Adrenal gland (tissue), 12 donors: ENCODE data around the gene RPS6KA2. TPM values are rescaled to one million over a fixed set of nuclear protein-coding genes. Genes with fewer than 3 reads are reported as not detected.
A peak's percentile ranks its signal among the peaks of the same experiment; 100 is the strongest.

Experiments used
- DNase-seq, 7 donors: peaks; one replicate each; pipeline ENCODE4 v3.0.0-alpha.2; 2019 to 2020
- H3K27ac ChIP-seq, 5 donors: fragments of 200-600 bp; sonication (generic) in 4 of 5; 1 replicate in 3 of 5; 2 replicates in 2 of 5; pipeline versions ENCODE4 v1.5.1 to v1.8.0; 2016 to 2020; ENCODE audit warnings: mild to moderate bottlenecking in 1 of 5
- H3K27me3 ChIP-seq: fragments of 200-600 bp; 2 replicates; pipeline ENCODE4 v1.8.0; 2021
- H3K36me3 ChIP-seq, 2 donors: fragments of 200-600 bp; replicated peaks in 1 of 2; 1 replicate in 1 of 2; 2 replicates in 1 of 2; pipeline versions ENCODE4 v1.5.1 to v1.8.0; 2018 to 2022
- H3K4me1 ChIP-seq, 2 donors: fragments of 200-600 bp; replicated peaks in 1 of 2; 1 replicate in 1 of 2; 2 replicates in 1 of 2; pipeline versions ENCODE4 v1.5.1 to v1.8.0; 2018 to 2021
- H3K4me3 ChIP-seq, 4 donors: fragments of 200-600 bp; sonication (generic) in 3 of 4; one replicate each; pipeline ENCODE4 v1.5.1; 2016 to 2018
- H3K9me3 ChIP-seq, 3 donors: fragments of 200-600 bp; sonication (generic) in 1 of 3; replicated peaks in 1 of 3; 1 replicate in 2 of 3; 2 replicates in 1 of 3; pipeline versions ENCODE4 v1.5.1 to v1.8.0; 2016 to 2021
- CTCF ChIP-seq, 6 experiments: fragments of 450-650 bp in 4 of 6; fragments of 200-600 bp in 2 of 6; sonication (generic) in 1 of 6; IDR thresholded peaks; 1 replicate in 5 of 6; 2 replicates in 1 of 6; pipeline versions ENCODE4 v1.5.1 to v1.8.0; 2016 to 2021; ENCODE audit warnings: antibody characterized with exemption in 6 of 6, mild to moderate bottlenecking in 2 of 6, moderate library complexity in 1 of 6
- POLR2A ChIP-seq, 2 donors: fragments of 450-650 bp; IDR thresholded peaks; one replicate each; pipeline ENCODE4 v1.6.1; 2017; ENCODE audit warnings: antibody characterized with exemption in 2 of 2, mild to moderate bottlenecking in 2 of 2, moderate library complexity in 1 of 2
- WGBS, 4 donors: extraction: QIAGEN DNeasy Blood & Tissue Kit in 2 of 4; methylation state at CpG; one replicate each; pipeline versions ENCODE4 v1.1.5 to v1.1.7; 2013 to 2017; 5-methylcytosine and 5-hydroxymethylcytosine counted together
- intact Hi-C, 2 donors: fragments of 100-400 bp; cut with DNase I; formaldehyde crosslinking; loops; one replicate each; pipeline versions ENCODE4 v1.14.1 to v1.15.0; 2022 to 2023
- polyA plus RNA-seq, 3 donors: library from polyadenylated mRNA; stranded (reverse); fragments of 200-250 nt in 2 of 3; fragments of 350-450 nt in 1 of 3; fragmentation: Illumina TruSeq in 1 of 3; extraction: RNeasy Lipid Tissue Mini Kit (QIAGEN cat#74804) in 1 of 3; gene quantifications; one replicate each; pipeline ENCODE4 v1.2.3, GENCODE V29; 2013 to 2014
- total RNA-seq, 9 donors: library from RNA; depleted of rRNA in 4 of 9; stranded (reverse); fragments of >200 nt in 4 of 9; fragments of 120-200 nt in 1 of 9; fragmentation: NEBNext Ultra II Directional in 1 of 9; extraction: Animal tissue kit (Norgen Biotek cat#: 25700) in 1 of 9; gene quantifications; one replicate each; pipeline versions ENCODE4 v1.1.0 to v1.2.4, GENCODE V29; 2013 to 2023
- donor health status: healthy with polysubstance abuse.
- donor health status: Bipolar disorder and iron deficiency.
- donor health status: DM: yes; HTN: yes; CAD: no.
- donor health status: DM: no; HTN: no; CAD: no.
- donor health status: DM: no; HTN: no; CAD: no.
- donor health status: DM: yes; HTN: yes; CAD: no.

RPS6KA2 gene
- total and polyA plus RNA-seq, 12 donors: 7.0 to 40.4 (median 26.2) TPM

GRCh38 chr6:166520905-166521834 lies 105.9 kb downstream of the RPS6KA2 start:
- Histone ChIP-seq H3K36me3 (no peaks in the 10 kb centered on the region), H3K27me3 (no peaks in the 10 kb centered on the region), H3K4me3 (no peak overlapping the region), H3K27ac (no peak overlapping the region), H3K4me1 (no peaks in the 10 kb centered on the region), H3K9me3 (no peaks in the 10 kb centered on the region)
- WGBS, 4 donors: 91 to 97% (median 96%) methylated on average over 9 to 10 of the region's 10 CpGs
- TF ChIP-seq POLR2A (IDR thresholded peaks at IDR 0.05) (no peak), CTCF (IDR thresholded peaks at IDR 0.05) (no peak)
- intact Hi-C loops: no loop called here
- DNase-seq: no peak

GRCh38 chr6:166516251-166516884 lies 110.7 kb downstream of the RPS6KA2 start:
- TF ChIP-seq CTCF (IDR thresholded peaks at IDR 0.05): no peak
- TF ChIP-seq POLR2A (IDR thresholded peaks at IDR 0.05): no peak
- Histone ChIP-seq H3K36me3 (no peaks in the 10 kb centered on the region), H3K9me3 (no peaks in the 10 kb centered on the region), H3K4me3 (no peak overlapping the region), H3K27me3 (no peaks in the 10 kb centered on the region), H3K4me1 (no peaks in the 10 kb centered on the region), H3K27ac (no peak overlapping the region)
- intact Hi-C loops: no loop called here
- no peak for DNase-seq
- WGBS, 4 donors: 73 to 88% (median 77%) methylated on average over 3 to 7 of the region's 7 CpGs

- intact Hi-C loops: no loop called here
Observed at GRCh38 chr6:166515072-166515810, 111.8 kb downstream of the RPS6KA2 start.

More at GRCh38 chr6:166515072-166515810, 111.8 kb downstream of the RPS6KA2 start:
- WGBS, 4 donors: 62 to 65% (median 64%) methylated on average over 11 of the region's 11 CpGs
- Histone ChIP-seq H3K27me3 (no peaks in the 10 kb centered on the region), H3K27ac (no peak overlapping the region), H3K4me1 (no peaks in the 10 kb centered on the region), H3K4me3 (no peak overlapping the region), H3K9me3 (no peaks in the 10 kb centered on the region), H3K36me3 (no peaks in the 10 kb centered on the region)
- DNase-seq: peak in 3 of 7 donors; percentile 14 to 49 (median 30)
- TF ChIP-seq POLR2A (IDR thresholded peaks at IDR 0.05) (no peak), CTCF (IDR thresholded peaks at IDR 0.05) (peak in 2 of 6 experiments; percentile 7 to 21)
